Measurements from ENCODE around the gene PPARGC1A.

The PPARGC1A gene

GRCh38 chr4:23889814-23890341 lies at the start of gene PPARGC1A:
PPARGC1A (minus strand) TSS chr4:23890047; CDS start chr4:23889957, 90 bp downstream.
- in situ Hi-C loops (cut with HindIII; ENCODE audit: low sequenced_read_pairs) = no loop called here

GRCh38 chr4:23938796-23939195 lies 48.9 kb upstream of the PPARGC1A start:
- in situ Hi-C loops (cut with HindIII; ENCODE audit: low sequenced_read_pairs) = no loop called here

GRCh38 chr4:23937173-23937572 lies 47.3 kb upstream of the PPARGC1A start:
- in situ Hi-C loops (cut with HindIII; ENCODE audit: low sequenced_read_pairs) = no loop called here

GRCh38 chr4:23934915-23935314 lies 45.1 kb upstream of the PPARGC1A start:
- in situ Hi-C loops (cut with HindIII; ENCODE audit: low sequenced_read_pairs) = no loop called here

GRCh38 chr4:23934223-23934622 lies 44.4 kb upstream of the PPARGC1A start:
- in situ Hi-C loops (cut with HindIII; ENCODE audit: low sequenced_read_pairs) = no loop called here

- in situ Hi-C loops (cut with HindIII; ENCODE audit: low sequenced_read_pairs) = no loop called here
Measured at GRCh38 chr4:23932901-23933308, 43.1 kb upstream of the PPARGC1A start.

GRCh38 chr4:23932186-23932585 lies 42.3 kb upstream of the PPARGC1A start:
- in situ Hi-C loops (cut with HindIII; ENCODE audit: low sequenced_read_pairs) = no loop called here

GRCh38 chr4:23931489-23931830 lies 41.6 kb upstream of the PPARGC1A start:
- in situ Hi-C loops (cut with HindIII; ENCODE audit: low sequenced_read_pairs) = no loop called here

- in situ Hi-C loops (cut with HindIII; ENCODE audit: low sequenced_read_pairs) = no loop called here
Measured at GRCh38 chr4:23930750-23931488, 41.1 kb upstream of the PPARGC1A start.

GRCh38 chr4:23929248-23929647 lies 39.4 kb upstream of the PPARGC1A start:
- in situ Hi-C loops (cut with HindIII; ENCODE audit: low sequenced_read_pairs) = no loop called here

- in situ Hi-C loops (cut with HindIII; ENCODE audit: low sequenced_read_pairs) = no loop called here
Measured at GRCh38 chr4:23924556-23924955, 34.7 kb upstream of the PPARGC1A start.

GRCh38 chr4:23923840-23924239 lies 34.0 kb upstream of the PPARGC1A start:
- in situ Hi-C loops (cut with HindIII; ENCODE audit: low sequenced_read_pairs) = no loop called here

GRCh38 chr4:23923141-23923540 lies 33.3 kb upstream of the PPARGC1A start:
- in situ Hi-C loops (cut with HindIII; ENCODE audit: low sequenced_read_pairs) = no loop called here

- in situ Hi-C loops (cut with HindIII; ENCODE audit: low sequenced_read_pairs) = no loop called here
Measured at GRCh38 chr4:23922541-23923111, 32.8 kb upstream of the PPARGC1A start.

GRCh38 chr4:23922013-23922412 lies 32.2 kb upstream of the PPARGC1A start:
- in situ Hi-C loops (cut with HindIII; ENCODE audit: low sequenced_read_pairs) = no loop called here

GRCh38 chr4:23921447-23921845 lies 31.6 kb upstream of the PPARGC1A start:
- in situ Hi-C loops (cut with HindIII; ENCODE audit: low sequenced_read_pairs) = no loop called here

- in situ Hi-C loops (cut with HindIII; ENCODE audit: low sequenced_read_pairs) = no loop called here
Measured at GRCh38 chr4:23920716-23921446, 31.0 kb upstream of the PPARGC1A start.

GRCh38 chr4:23920296-23920695 lies 30.4 kb upstream of the PPARGC1A start:
- in situ Hi-C loops (cut with HindIII; ENCODE audit: low sequenced_read_pairs) = no loop called here

GRCh38 chr4:23916282-23916681 lies 26.4 kb upstream of the PPARGC1A start:
- in situ Hi-C loops (cut with HindIII; ENCODE audit: low sequenced_read_pairs) = no loop called here

- in situ Hi-C loops (cut with HindIII; ENCODE audit: low sequenced_read_pairs) = no loop called here
Measured at GRCh38 chr4:23915459-23916132, 25.7 kb upstream of the PPARGC1A start.
